Measurements from ENCODE around the gene ZNF664. TPM values are rescaled to one million over a fixed set of nuclear protein-coding genes. Genes with fewer than 3 reads are reported as not detected.

Gene ZNF664
- polyA plus RNA-seq, 1 experiment: 66.6 TPM

- H3K9me3 ChIP-seq (ENCODE audit: control insufficient read depth, insufficient read depth, low read length): no peaks in the 10 kb centered on the region
- no peak for TF ChIP-seq CTCF (IDR thresholded peaks at IDR 0.05; ENCODE audit: low read depth, low read length)
- no peak overlapping the region for H3K27ac ChIP-seq (ENCODE audit: low read depth, low read length)
- POLR2A ChIA-PET: no interaction called here
- no peak for DNase-seq (ENCODE audit: low read depth, low spot score)
- CTCF ChIA-PET: interaction anchor here (1.0 to 1.9 kb wide), 3 partner anchors 12 to 115 kb away, joined by 4 to 10 read pairs (median 6); no protein-coding TSS in a partner anchor
- H3K27me3 ChIP-seq (ENCODE audit: control insufficient read depth, insufficient read depth, low read length): no peaks in the 10 kb centered on the region
- no peak overlapping the region for H3K4me3 ChIP-seq (ENCODE audit: low read depth, low read length)
Observed at GRCh38 chr12:124020514-124020949, 47.5 kb downstream of the ZNF664 start.

GRCh38 chr12:124021007-124021406, 48.0 kb downstream of the ZNF664 start:
- Histone ChIP-seq H3K4me3 (ENCODE audit: low read depth, low read length) (no peak overlapping the region), H3K27ac (ENCODE audit: low read depth, low read length) (no peak overlapping the region), H3K27me3 (ENCODE audit: control insufficient read depth, insufficient read depth, low read length) (no peaks in the 10 kb centered on the region), H3K9me3 (ENCODE audit: control insufficient read depth, insufficient read depth, low read length) (no peaks in the 10 kb centered on the region)
- ChIA-PET POLR2A (no interaction called here), CTCF (interaction anchor here (1.4 kb wide), 1 partner anchor 11 kb away, joined by 10 read pairs; no protein-coding TSS in a partner anchor)
- no peak for TF ChIP-seq CTCF (IDR thresholded peaks at IDR 0.05; ENCODE audit: low read depth, low read length)
- no peak for DNase-seq (ENCODE audit: low read depth, low spot score)

- DNase-seq (ENCODE audit: low read depth, low spot score): no peak
- TF ChIP-seq CTCF (IDR thresholded peaks at IDR 0.05; ENCODE audit: low read depth, low read length): no peak
- CTCF ChIA-PET: no interaction called here
- Histone ChIP-seq H3K4me3 (ENCODE audit: low read depth, low read length) (no peak overlapping the region), H3K27me3 (ENCODE audit: control insufficient read depth, insufficient read depth, low read length) (no peaks in the 10 kb centered on the region), H3K9me3 (ENCODE audit: control insufficient read depth, insufficient read depth, low read length) (no peaks in the 10 kb centered on the region; the same call in 1 of the 2 replicates), H3K27ac (ENCODE audit: low read depth, low read length) (no peak overlapping the region)
- POLR2A ChIA-PET: no interaction called here
Observed at GRCh38 chr12:124022161-124022560, 49.1 kb downstream of the ZNF664 start.

- no peaks in the 10 kb centered on the region; the same call in 1 of the 2 replicates for H3K9me3 ChIP-seq (ENCODE audit: control insufficient read depth, insufficient read depth, low read length)
- DNase-seq (ENCODE audit: low read depth, low spot score): no peak
- no peak overlapping the region for H3K27ac ChIP-seq (ENCODE audit: low read depth, low read length)
- no peak overlapping the region for H3K4me3 ChIP-seq (ENCODE audit: low read depth, low read length)
- CTCF ChIA-PET: no interaction called here
- no peak for TF ChIP-seq CTCF (IDR thresholded peaks at IDR 0.05; ENCODE audit: low read depth, low read length)
- POLR2A ChIA-PET: no interaction called here
- H3K27me3 ChIP-seq (ENCODE audit: control insufficient read depth, insufficient read depth, low read length): no peaks in the 10 kb centered on the region
Observed at GRCh38 chr12:124024263-124024678, 51.3 kb downstream of the ZNF664 start.

GRCh38 chr12:124024776-124025175, 51.8 kb downstream of the ZNF664 start:
- POLR2A ChIA-PET: interaction anchor here (0.5 kb wide), 1 partner anchor 886 kb away, joined by 3 read pairs; no protein-coding TSS in a partner anchor
- H3K27ac ChIP-seq (ENCODE audit: low read depth, low read length): no peak overlapping the region

More at GRCh38 chr12:124024776-124025175, 51.8 kb downstream of the ZNF664 start:
- DNase-seq (ENCODE audit: low read depth, low spot score): no peak
- TF ChIP-seq CTCF (IDR thresholded peaks at IDR 0.05; ENCODE audit: low read depth, low read length): no peak
- no peak overlapping the region for H3K4me3 ChIP-seq (ENCODE audit: low read depth, low read length)
- CTCF ChIA-PET: interaction anchor here (0.9 kb wide), 1 partner anchor 11 kb away, joined by 3 read pairs; no protein-coding TSS in a partner anchor
- H3K9me3 ChIP-seq (ENCODE audit: control insufficient read depth, insufficient read depth, low read length): no peaks in the 10 kb centered on the region; the same call in 1 of the 2 replicates
- no peaks in the 10 kb centered on the region for H3K27me3 ChIP-seq (ENCODE audit: control insufficient read depth, insufficient read depth, low read length)

Measured in AG04450 (cell line).